ENCODE measurements around the gene VWC2.

The VWC2 gene

GRCh38 chr7:49885593-49886285, 112.3 kb downstream of the VWC2 start:
- Histone ChIP-seq H3K4me1 (ENCODE audit: control insufficient read depth, insufficient read depth, low read length) (peaks cover 2% of the 10 kb centered on the region; the same call in 1 of the 2 replicates), H3K36me3 (ENCODE audit: control insufficient read depth, insufficient read depth, low read length) (no peaks in the 10 kb centered on the region), H3K27ac (ENCODE audit: low read depth, low read length) (no peak overlapping the region), H3K27me3 (ENCODE audit: control insufficient read depth, insufficient read depth, low read length) (no peaks in the 10 kb centered on the region), H3K9ac (ENCODE audit: low read depth, low read length) (no peak overlapping the region), H3K4me3 (ENCODE audit: low read depth, low read length) (no peak overlapping the region), H3K9me3 (ENCODE audit: control insufficient read depth, insufficient read depth, low read length) (no peaks in the 10 kb centered on the region)

GRCh38 chr7:49892481-49892880, 119.0 kb downstream of the VWC2 start:
- no peak overlapping the region for H3K9ac ChIP-seq (ENCODE audit: low read depth, low read length)
- no peaks in the 10 kb centered on the region for H3K27me3 ChIP-seq (ENCODE audit: control insufficient read depth, insufficient read depth, low read length)
- H3K27ac ChIP-seq (ENCODE audit: low read depth, low read length): no peak overlapping the region
- peaks cover 3% of the 10 kb centered on the region; the same call in 1 of the 2 replicates for H3K4me1 ChIP-seq (ENCODE audit: control insufficient read depth, insufficient read depth, low read length)
- H3K9me3 ChIP-seq (ENCODE audit: control insufficient read depth, insufficient read depth, low read length): no peaks in the 10 kb centered on the region
- H3K36me3 ChIP-seq (ENCODE audit: control insufficient read depth, insufficient read depth, low read length): no peaks in the 10 kb centered on the region
- no peak overlapping the region for H3K4me3 ChIP-seq (ENCODE audit: low read depth, low read length)

GRCh38 chr7:49893131-49893530, 119.7 kb downstream of the VWC2 start:
- Histone ChIP-seq H3K27ac (ENCODE audit: low read depth, low read length) (no peak overlapping the region), H3K4me1 (ENCODE audit: control insufficient read depth, insufficient read depth, low read length) (peaks cover 3% of the 10 kb centered on the region; the same call in 1 of the 2 replicates), H3K27me3 (ENCODE audit: control insufficient read depth, insufficient read depth, low read length) (no peaks in the 10 kb centered on the region), H3K36me3 (ENCODE audit: control insufficient read depth, insufficient read depth, low read length) (no peaks in the 10 kb centered on the region), H3K4me3 (ENCODE audit: low read depth, low read length) (no peak overlapping the region), H3K9ac (ENCODE audit: low read depth, low read length) (no peak overlapping the region), H3K9me3 (ENCODE audit: control insufficient read depth, insufficient read depth, low read length) (no peaks in the 10 kb centered on the region)

GRCh38 chr7:49894543-49894942, 121.1 kb downstream of the VWC2 start:
- Histone ChIP-seq H3K9ac (ENCODE audit: low read depth, low read length) (no peak overlapping the region), H3K4me3 (ENCODE audit: low read depth, low read length) (no peak overlapping the region), H3K36me3 (ENCODE audit: control insufficient read depth, insufficient read depth, low read length) (no peaks in the 10 kb centered on the region), H3K27me3 (ENCODE audit: control insufficient read depth, insufficient read depth, low read length) (no peaks in the 10 kb centered on the region), H3K9me3 (ENCODE audit: control insufficient read depth, insufficient read depth, low read length) (no peaks in the 10 kb centered on the region), H3K27ac (ENCODE audit: low read depth, low read length) (no peak overlapping the region), H3K4me1 (ENCODE audit: control insufficient read depth, insufficient read depth, low read length) (peaks cover 3% of the 10 kb centered on the region; the same call in 1 of the 2 replicates)

- H3K4me1 ChIP-seq (ENCODE audit: control insufficient read depth, insufficient read depth, low read length): no peaks in the 10 kb centered on the region
- no peaks in the 10 kb centered on the region for H3K36me3 ChIP-seq (ENCODE audit: control insufficient read depth, insufficient read depth, low read length)
- H3K9me3 ChIP-seq (ENCODE audit: control insufficient read depth, insufficient read depth, low read length): peaks cover 3% of the 10 kb centered on the region; the same call in 1 of the 2 replicates
- no peak overlapping the region for H3K27ac ChIP-seq (ENCODE audit: low read depth, low read length)
- H3K27me3 ChIP-seq (ENCODE audit: control insufficient read depth, insufficient read depth, low read length): no peaks in the 10 kb centered on the region
- H3K4me3 ChIP-seq (ENCODE audit: low read depth, low read length): no peak overlapping the region
- H3K9ac ChIP-seq (ENCODE audit: low read depth, low read length): no peak overlapping the region
Observed at GRCh38 chr7:49911909-49912308, 138.5 kb downstream of the VWC2 start.

GRCh38 chr7:49926720-49927119, 153.3 kb downstream of the VWC2 start:
- no peaks in the 10 kb centered on the region for H3K36me3 ChIP-seq (ENCODE audit: control insufficient read depth, insufficient read depth, low read length)
- peaks cover 13% of the 10 kb centered on the region for H3K9me3 ChIP-seq (ENCODE audit: control insufficient read depth, insufficient read depth, low read length)
- no peak overlapping the region for H3K4me3 ChIP-seq (ENCODE audit: low read depth, low read length)
- no peak overlapping the region for H3K27ac ChIP-seq (ENCODE audit: low read depth, low read length)
- no peaks in the 10 kb centered on the region for H3K27me3 ChIP-seq (ENCODE audit: control insufficient read depth, insufficient read depth, low read length)
- H3K9ac ChIP-seq (ENCODE audit: low read depth, low read length): no peak overlapping the region
- H3K4me1 ChIP-seq (ENCODE audit: control insufficient read depth, insufficient read depth, low read length): no peaks in the 10 kb centered on the region

GRCh38 chr7:49927631-49928030, 154.2 kb downstream of the VWC2 start:
- Histone ChIP-seq H3K9me3 (ENCODE audit: control insufficient read depth, insufficient read depth, low read length) (peaks cover 22% of the 10 kb centered on the region), H3K4me3 (ENCODE audit: low read depth, low read length) (no peak overlapping the region), H3K9ac (ENCODE audit: low read depth, low read length) (no peak overlapping the region)

GRCh38 chr7:49928787-49929186, 155.3 kb downstream of the VWC2 start:
- no peak overlapping the region for H3K27ac ChIP-seq (ENCODE audit: low read depth, low read length)
- H3K4me1 ChIP-seq (ENCODE audit: control insufficient read depth, insufficient read depth, low read length): no peaks in the 10 kb centered on the region
- H3K36me3 ChIP-seq (ENCODE audit: control insufficient read depth, insufficient read depth, low read length): no peaks in the 10 kb centered on the region
- H3K9me3 ChIP-seq (ENCODE audit: control insufficient read depth, insufficient read depth, low read length): peaks cover 25% of the 10 kb centered on the region
- H3K4me3 ChIP-seq (ENCODE audit: low read depth, low read length): no peak overlapping the region
- no peaks in the 10 kb centered on the region for H3K27me3 ChIP-seq (ENCODE audit: control insufficient read depth, insufficient read depth, low read length)
- no peak overlapping the region for H3K9ac ChIP-seq (ENCODE audit: low read depth, low read length)

More at GRCh38 chr7:49927631-49928030, 154.2 kb downstream of the VWC2 start:
- H3K36me3 ChIP-seq (ENCODE audit: control insufficient read depth, insufficient read depth, low read length): no peaks in the 10 kb centered on the region
- H3K27ac ChIP-seq (ENCODE audit: low read depth, low read length): no peak overlapping the region
- H3K4me1 ChIP-seq (ENCODE audit: control insufficient read depth, insufficient read depth, low read length): no peaks in the 10 kb centered on the region
- no peaks in the 10 kb centered on the region for H3K27me3 ChIP-seq (ENCODE audit: control insufficient read depth, insufficient read depth, low read length)

GRCh38 chr7:49931627-49932026, 158.2 kb downstream of the VWC2 start:
- Histone ChIP-seq H3K36me3 (ENCODE audit: control insufficient read depth, insufficient read depth, low read length) (no peaks in the 10 kb centered on the region), H3K27ac (ENCODE audit: low read depth, low read length) (no peak overlapping the region), H3K4me3 (ENCODE audit: low read depth, low read length) (no peak overlapping the region), H3K9ac (ENCODE audit: low read depth, low read length) (no peak overlapping the region), H3K9me3 (ENCODE audit: control insufficient read depth, insufficient read depth, low read length) (peaks cover 25% of the 10 kb centered on the region), H3K4me1 (ENCODE audit: control insufficient read depth, insufficient read depth, low read length) (no peaks in the 10 kb centered on the region), H3K27me3 (ENCODE audit: control insufficient read depth, insufficient read depth, low read length) (no peaks in the 10 kb centered on the region)

- Histone ChIP-seq H3K9me3 (ENCODE audit: control insufficient read depth, insufficient read depth, low read length) (peaks cover 10% of the 10 kb centered on the region), H3K36me3 (ENCODE audit: control insufficient read depth, insufficient read depth, low read length) (no peaks in the 10 kb centered on the region), H3K27me3 (ENCODE audit: control insufficient read depth, insufficient read depth, low read length) (no peaks in the 10 kb centered on the region), H3K27ac (ENCODE audit: low read depth, low read length) (no peak overlapping the region), H3K4me3 (ENCODE audit: low read depth, low read length) (no peak overlapping the region), H3K9ac (ENCODE audit: low read depth, low read length) (no peak overlapping the region), H3K4me1 (ENCODE audit: control insufficient read depth, insufficient read depth, low read length) (no peaks in the 10 kb centered on the region)
Observed at GRCh38 chr7:49937608-49938007, 164.2 kb downstream of the VWC2 start.

Data from HUES48 (cell line).